ENCODE data around the gene TTLL4.

Gene TTLL4

GRCh38 chr2:218776488-218776887, 65.9 kb downstream of the TTLL4 start:
- no peak for DNase-seq (ENCODE audit: insufficient read length, low spot score)
- no peak for FAIRE-seq
- TF ChIP-seq CTCF (IDR thresholded peaks at IDR 0.05; ENCODE audit: insufficient read depth, missing control alignments): no peak

- no peak for DNase-seq (ENCODE audit: insufficient read length, low spot score)
- no peak for FAIRE-seq
- TF ChIP-seq CTCF (IDR thresholded peaks at IDR 0.05; ENCODE audit: insufficient read depth, missing control alignments): no peak
These were observed 66.8 kb downstream of the TTLL4 start for GRCh38 chr2:218777276-218777990.

GRCh38 chr2:218780046-218780445, 69.4 kb downstream of the TTLL4 start:
- no peak for TF ChIP-seq CTCF (IDR thresholded peaks at IDR 0.05; ENCODE audit: insufficient read depth, missing control alignments)
- DNase-seq (ENCODE audit: insufficient read length, low spot score) (no peak), FAIRE-seq (no peak)

GRCh38 chr2:218780851-218781690, 70.4 kb downstream of the TTLL4 start:
- DNase-seq (ENCODE audit: insufficient read length, low spot score) (no peak), FAIRE-seq (no peak)
- no peak for TF ChIP-seq CTCF (IDR thresholded peaks at IDR 0.05; ENCODE audit: insufficient read depth, missing control alignments)

- FAIRE-seq (no peak), DNase-seq (ENCODE audit: insufficient read length, low spot score) (no peak)
- no peak for TF ChIP-seq CTCF (IDR thresholded peaks at IDR 0.05; ENCODE audit: insufficient read depth, missing control alignments)
These were observed 71.3 kb downstream of the TTLL4 start, which contains the start of gene CYP27A1 for GRCh38 chr2:218781691-218782527. CYP27A1 (plus strand) TSS chr2:218782147; CDS start chr2:218782183, 36 bp downstream.

- FAIRE-seq (no peak), DNase-seq (ENCODE audit: insufficient read length, low spot score) (no peak)
- TF ChIP-seq CTCF (IDR thresholded peaks at IDR 0.05; ENCODE audit: insufficient read depth, missing control alignments): no peak
These were observed 71.9 kb downstream of the TTLL4 start for GRCh38 chr2:218782528-218782844.

Measured in D721Med (cell line).